HG02798 (cell line): ENCODE data around the gene RYR2.

Source experiments
- ATAC-seq: cut with Tn5 transposase; IDR thresholded peaks from one replicate; pipeline ENCODE4 v1.9.1; 2021; ENCODE audit warnings: mild to moderate bottlenecking; ENCODE audit not compliant: unreplicated experiment, poor library complexity

The RYR2 gene

GRCh38 chr1:237390823-237391222, 348.8 kb downstream of the RYR2 start:
- no peak for ATAC-seq

- ATAC-seq: no peak
Observed at GRCh38 chr1:237393632-237394031, 351.6 kb downstream of the RYR2 start.

GRCh38 chr1:237394281-237394680, 352.3 kb downstream of the RYR2 start:
- ATAC-seq: no peak

GRCh38 chr1:237396426-237396825, 354.4 kb downstream of the RYR2 start:
- ATAC-seq: no peak

GRCh38 chr1:237398751-237399150, 356.8 kb downstream of the RYR2 start:
- ATAC-seq: no peak

GRCh38 chr1:237405912-237406311, 363.9 kb downstream of the RYR2 start:
- no peak for ATAC-seq

- ATAC-seq: no peak
Observed at GRCh38 chr1:237411621-237412020, 369.6 kb downstream of the RYR2 start.

GRCh38 chr1:237416924-237417655, 375.1 kb downstream of the RYR2 start:
- no peak for ATAC-seq

GRCh38 chr1:237428809-237429208, 386.8 kb downstream of the RYR2 start:
- ATAC-seq: no peak

GRCh38 chr1:237429252-237429651, 387.3 kb downstream of the RYR2 start:
- no peak for ATAC-seq

- no peak for ATAC-seq
Observed at GRCh38 chr1:237431448-237431847, 389.5 kb downstream of the RYR2 start.

GRCh38 chr1:237440346-237440745, 398.4 kb downstream of the RYR2 start:
- ATAC-seq: no peak

GRCh38 chr1:237444120-237444790, 402.3 kb downstream of the RYR2 start:
- no peak for ATAC-seq

GRCh38 chr1:237448042-237448441, 406.1 kb downstream of the RYR2 start:
- ATAC-seq: no peak

GRCh38 chr1:237457573-237457972, 415.6 kb downstream of the RYR2 start:
- ATAC-seq: no peak

- no peak for ATAC-seq
Observed at GRCh38 chr1:237467320-237467719, 425.3 kb downstream of the RYR2 start.

- ATAC-seq: no peak
Observed at GRCh38 chr1:237470712-237471338, 428.8 kb downstream of the RYR2 start.

GRCh38 chr1:237471377-237471776, 429.4 kb downstream of the RYR2 start:
- ATAC-seq: no peak

GRCh38 chr1:237471956-237472355, 430.0 kb downstream of the RYR2 start:
- ATAC-seq: no peak

GRCh38 chr1:237473854-237474253, 431.9 kb downstream of the RYR2 start:
- no peak for ATAC-seq

- no peak for ATAC-seq
Observed at GRCh38 chr1:237478082-237478481, 436.1 kb downstream of the RYR2 start.
